Ovary (tissue), 3 donors: ENCODE measurements around the gene ITGAD.

Source experiments
- EP300 ChIP-seq: sonication (generic); formaldehyde crosslinking; IDR thresholded peaks from one replicate; pipeline ENCODE4 v1.6.1; 2017; ENCODE audit warnings: antibody characterized with exemption
- TF ChIP-seq, protein P1 (sequence below), 3 donors: fragments of 450-650 bp in 2 of 3; fragments of 200-600 bp in 1 of 3; IDR thresholded peaks; one replicate each; pipeline versions ENCODE4 v1.5.1 to v1.8.0; 2016 to 2022; ENCODE audit warnings: antibody characterized with exemption in 3 of 3, mild to moderate bottlenecking in 1 of 3
- donor health status: DM: no; HTN: no; CAD: no.

DNA sequence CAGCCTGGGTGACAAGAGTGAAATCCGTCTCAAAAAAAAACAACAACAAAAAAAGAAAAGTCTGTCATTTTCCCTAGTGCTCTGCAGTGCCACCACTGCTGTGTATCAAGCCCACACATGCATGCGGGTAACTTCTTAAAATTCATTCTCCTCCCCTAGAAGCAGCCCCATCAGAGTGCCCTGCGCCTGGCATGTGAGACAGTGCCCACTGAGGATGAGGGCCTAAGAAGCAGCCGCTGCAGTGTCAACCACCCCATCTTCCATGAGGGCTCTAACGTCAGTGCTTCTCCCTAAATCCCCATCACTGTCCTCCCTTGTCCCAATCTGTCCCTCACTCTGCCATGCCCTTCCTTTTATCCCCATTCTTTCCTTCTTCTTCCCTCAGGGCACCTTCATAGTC is 24.8 kb downstream of the ITGAD start:
- TF ChIP-seq EP300, result no peak
- TF ChIP-seq, protein P1, sequence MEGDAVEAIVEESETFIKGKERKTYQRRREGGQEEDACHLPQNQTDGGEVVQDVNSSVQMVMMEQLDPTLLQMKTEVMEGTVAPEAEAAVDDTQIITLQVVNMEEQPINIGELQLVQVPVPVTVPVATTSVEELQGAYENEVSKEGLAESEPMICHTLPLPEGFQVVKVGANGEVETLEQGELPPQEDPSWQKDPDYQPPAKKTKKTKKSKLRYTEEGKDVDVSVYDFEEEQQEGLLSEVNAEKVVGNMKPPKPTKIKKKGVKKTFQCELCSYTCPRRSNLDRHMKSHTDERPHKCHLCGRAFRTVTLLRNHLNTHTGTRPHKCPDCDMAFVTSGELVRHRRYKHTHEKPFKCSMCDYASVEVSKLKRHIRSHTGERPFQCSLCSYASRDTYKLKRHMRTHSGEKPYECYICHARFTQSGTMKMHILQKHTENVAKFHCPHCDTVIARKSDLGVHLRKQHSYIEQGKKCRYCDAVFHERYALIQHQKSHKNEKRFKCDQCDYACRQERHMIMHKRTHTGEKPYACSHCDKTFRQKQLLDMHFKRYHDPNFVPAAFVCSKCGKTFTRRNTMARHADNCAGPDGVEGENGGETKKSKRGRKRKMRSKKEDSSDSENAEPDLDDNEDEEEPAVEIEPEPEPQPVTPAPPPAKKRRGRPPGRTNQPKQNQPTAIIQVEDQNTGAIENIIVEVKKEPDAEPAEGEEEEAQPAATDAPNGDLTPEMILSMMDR (IDR thresholded peaks at IDR 0.05), result no peak
